Iris pigment epithelial cell (primary cell): ENCODE results near the gene KCNK4.

Experiments
- DNase-seq: peaks from one replicate; pipeline ENCODE4 v3.0.0-alpha.2; 2011; ENCODE audit warnings: low read depth

The KCNK4 gene

GRCh38 chr11:64253481-64253880 lies 37.6 kb upstream of the KCNK4 start:
- no peak for DNase-seq

- DNase-seq = no peak
These were observed 36.8 kb upstream of the KCNK4 start for GRCh38 chr11:64254326-64254725.

GRCh38 chr11:64255135-64256128 lies 35.7 kb upstream of the KCNK4 start:
- no peak for DNase-seq

DNA sequence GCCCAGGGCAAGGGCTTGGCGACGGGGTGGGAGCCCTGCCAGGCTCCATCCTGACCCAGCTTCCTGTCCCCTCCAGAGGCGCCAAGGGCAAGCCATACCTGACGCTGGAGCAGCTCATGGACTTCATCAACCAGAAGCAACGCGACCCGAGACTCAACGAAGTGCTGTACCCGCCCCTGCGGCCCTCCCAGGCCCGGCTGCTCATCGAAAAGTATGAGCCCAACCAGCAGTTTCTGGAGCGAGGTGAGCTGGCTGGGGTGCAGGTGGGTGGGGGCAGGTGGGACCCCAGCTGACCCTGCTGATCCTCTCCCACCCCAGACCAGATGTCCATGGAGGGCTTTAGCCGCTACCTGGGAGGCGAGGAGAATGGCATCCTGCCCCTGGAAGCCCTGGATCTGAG lies 34.8 kb upstream of the KCNK4 start:
- DNase-seq = no peak

GRCh38 chr11:64258356-64258755 lies 32.7 kb upstream of the KCNK4 start:
- DNase-seq = no peak

- no peak for DNase-seq
These were observed 32.1 kb upstream of the KCNK4 start for GRCh38 chr11:64258946-64259532.

DNA sequence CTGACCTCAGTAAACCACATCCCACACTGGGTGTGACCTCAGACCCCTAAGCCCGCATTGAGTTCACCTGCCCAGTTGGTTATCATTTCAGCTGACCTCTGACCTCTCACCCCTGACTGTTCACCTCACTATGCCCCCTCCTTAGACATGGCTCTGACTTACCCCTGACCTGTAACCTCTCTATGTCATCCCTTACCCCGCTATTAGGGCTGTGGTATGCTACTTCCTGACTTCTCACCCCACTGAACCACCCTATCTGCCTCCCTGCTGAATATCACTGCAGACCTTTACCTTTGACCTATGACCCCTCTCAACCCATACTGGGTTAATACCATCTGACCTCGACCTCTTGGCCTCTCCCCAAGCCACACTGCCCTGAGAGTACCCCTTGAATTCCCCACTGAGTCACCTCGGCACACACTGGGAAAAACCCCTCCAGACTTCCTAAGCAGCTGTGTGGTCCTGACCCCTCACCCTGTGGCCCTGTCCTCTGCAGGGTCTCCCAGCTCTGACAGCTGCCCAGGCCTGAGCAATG lies 31.5 kb upstream of the KCNK4 start:
- no peak for DNase-seq

DNA sequence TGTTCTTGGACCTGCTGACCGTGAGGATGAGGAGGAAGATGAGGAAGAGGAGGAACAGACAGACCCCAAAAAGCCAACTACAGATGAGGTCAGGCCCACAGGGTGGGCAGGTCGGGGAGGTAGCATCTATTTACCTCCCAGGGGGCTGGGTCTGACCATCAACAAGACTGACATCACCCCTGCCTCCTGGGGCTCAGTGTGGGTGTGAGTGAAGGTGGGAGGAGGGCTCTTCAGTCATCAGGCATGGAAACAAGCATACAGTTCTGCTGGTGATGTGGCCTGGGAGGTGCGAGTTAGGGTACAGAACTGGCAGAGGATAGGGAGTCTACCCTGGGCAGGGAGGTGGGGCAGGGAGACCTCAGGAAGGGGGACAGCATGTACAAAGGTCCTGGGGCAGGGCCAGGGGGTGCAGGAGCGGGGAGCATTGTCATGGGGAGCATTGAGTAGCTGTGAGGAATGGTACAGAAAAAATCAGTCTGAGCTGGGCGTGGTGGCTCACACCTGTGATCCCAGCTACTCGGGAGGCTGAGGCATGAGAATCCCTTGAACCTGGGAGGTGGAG lies 30.9 kb upstream of the KCNK4 start:
- no peak for DNase-seq

GRCh38 chr11:64261556-64262080 lies 29.5 kb upstream of the KCNK4 start:
- DNase-seq = no peak

DNA sequence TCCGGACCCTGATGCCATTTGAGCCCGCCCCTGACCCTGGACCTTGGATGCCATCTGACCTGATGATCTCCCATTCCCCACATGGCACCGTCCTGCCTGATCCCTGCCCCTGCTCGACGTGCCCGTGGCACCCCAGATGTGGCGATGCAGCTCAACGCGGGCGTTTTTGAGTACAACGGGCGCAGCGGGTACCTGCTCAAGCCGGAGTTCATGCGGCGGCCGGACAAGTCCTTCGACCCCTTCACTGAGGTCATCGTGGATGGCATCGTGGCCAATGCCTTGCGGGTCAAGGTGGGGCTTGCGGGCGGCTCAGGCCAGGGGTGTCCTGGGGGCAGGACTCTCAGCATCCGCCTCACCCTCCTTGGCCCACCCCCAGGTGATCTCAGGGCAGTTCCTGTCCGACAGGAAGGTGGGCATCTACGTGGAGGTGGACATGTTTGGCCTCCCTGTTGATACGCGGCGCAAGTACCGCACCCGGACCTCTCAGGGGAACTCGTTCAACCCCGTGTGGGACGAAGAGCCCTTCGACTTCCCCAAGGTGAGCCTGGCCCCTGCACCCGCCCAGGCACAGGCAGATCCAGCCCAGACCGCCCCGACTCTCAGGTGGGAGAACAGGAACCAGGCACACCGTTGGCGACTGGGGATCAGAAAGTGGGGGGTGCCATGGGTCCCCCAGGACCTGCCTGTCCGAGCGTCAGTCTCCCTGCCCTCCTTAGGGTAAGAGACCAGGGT lies 28.7 kb upstream of the KCNK4 start:
- no peak for DNase-seq

DNA sequence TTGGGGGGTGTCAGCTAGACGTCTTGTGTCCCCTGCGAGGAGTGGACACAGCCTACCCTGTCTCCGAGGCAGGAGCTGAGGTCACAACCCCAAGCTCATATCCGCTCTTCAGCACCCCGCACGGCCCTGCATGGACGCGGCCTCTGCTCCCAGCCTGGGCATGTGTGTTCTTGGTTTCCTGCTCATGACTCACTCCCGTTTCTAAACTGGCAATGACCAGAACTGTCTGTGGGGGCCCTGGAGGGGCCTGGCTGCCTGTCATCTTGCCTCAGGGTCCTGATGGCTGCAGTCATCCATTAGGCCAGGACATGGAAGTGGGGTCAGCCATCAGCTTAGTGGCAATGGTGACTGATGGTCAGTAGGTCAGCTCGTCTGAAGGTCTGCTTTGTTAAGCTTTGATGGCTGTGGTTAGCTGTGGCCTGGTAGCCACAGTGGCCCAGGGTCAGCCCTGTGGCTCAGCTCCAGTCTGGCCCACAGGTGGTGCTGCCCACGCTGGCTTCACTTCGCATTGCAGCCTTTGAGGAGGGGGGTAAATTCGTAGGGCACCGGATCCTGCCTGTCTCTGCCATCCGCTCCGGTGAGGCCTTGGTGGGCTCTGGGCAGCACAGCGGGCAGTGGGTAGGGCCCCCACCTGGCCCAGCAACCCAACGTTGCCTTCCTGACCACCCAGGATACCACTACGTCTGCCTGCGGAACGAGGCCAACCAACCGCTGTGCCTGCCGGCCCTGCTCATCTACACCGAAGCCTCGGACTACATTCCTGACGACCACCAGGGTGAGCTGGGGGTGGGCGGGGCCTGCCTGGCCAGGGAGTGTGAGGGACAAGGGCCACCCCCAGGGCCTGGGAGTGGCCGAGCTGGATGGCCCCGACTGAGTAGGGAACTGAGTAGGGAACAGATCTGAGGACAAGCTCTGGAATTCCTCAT lies 27.8 kb upstream of the KCNK4 start:
- peak; percentile 86 for DNase-seq

GRCh38 chr11:64263947-64264317 lies 27.2 kb upstream of the KCNK4 start:
- no peak for DNase-seq

- DNase-seq = no peak
These were observed 26.7 kb upstream of the KCNK4 start for GRCh38 chr11:64264371-64264852.

DNA sequence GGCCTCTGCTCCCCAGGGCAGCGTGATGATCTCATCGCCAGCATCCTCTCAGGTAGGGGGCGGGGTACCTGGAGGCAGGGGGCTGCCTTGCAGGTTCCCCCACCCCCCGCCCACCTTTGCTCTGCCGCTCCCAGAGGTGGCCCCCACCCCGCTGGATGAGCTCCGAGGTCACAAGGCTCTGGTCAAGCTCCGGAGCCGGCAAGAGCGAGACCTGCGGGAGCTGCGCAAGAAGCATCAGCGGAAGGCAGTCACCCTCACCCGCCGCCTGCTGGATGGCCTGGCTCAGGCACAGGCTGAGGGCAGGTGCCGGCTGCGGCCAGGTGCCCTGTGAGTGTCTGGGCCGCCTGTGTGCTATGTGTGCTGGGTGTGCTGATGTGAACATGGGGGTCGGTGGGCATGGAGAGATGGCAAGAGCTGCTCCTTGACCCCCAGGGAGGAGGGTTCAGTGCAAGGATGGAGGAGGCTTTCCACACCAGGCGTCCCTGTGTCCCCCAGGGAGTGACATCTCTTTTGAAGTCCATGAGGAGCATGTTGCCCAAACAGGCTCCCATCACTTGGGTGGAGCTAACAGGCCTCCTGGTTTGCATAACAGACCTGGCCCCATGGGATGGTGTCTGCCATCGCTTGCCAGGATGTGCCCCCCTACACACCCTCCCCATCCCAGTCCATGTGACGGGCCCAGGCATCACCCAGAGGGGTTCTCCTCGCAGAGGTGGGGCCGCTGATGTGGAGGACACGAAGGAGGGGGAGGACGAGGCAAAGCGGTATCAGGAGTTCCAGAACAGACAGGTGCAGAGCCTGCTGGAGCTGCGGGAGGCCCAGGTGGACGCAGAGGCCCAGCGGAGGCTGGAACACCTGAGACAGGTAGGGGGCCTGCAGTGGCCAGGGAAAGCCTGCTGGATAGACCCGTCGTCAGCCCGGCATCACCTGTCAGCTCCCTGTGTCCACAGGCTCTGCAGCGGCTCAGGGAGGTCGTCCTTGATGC lies 25.6 kb upstream of the KCNK4 start:
- DNase-seq = no peak

DNA sequence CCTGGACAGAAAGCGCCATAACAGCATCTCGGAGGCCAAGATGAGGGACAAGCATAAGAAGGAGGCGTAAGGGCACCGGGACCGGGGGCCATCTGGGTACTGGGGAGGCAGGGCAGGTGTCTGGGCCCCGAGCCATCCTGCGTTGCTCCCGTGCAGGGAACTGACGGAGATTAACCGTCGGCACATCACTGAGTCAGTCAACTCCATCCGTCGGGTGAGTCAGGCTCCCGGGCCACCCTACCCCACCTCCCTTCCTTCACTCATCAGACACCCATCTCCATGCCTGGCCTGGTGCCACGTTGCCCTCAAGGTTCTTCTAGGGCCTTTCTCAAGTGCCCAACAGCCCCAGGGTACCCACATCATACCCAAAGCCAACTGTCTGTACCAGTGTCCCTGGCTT lies 24.8 kb upstream of the KCNK4 start:
- peak; percentile 62 for DNase-seq

DNA sequence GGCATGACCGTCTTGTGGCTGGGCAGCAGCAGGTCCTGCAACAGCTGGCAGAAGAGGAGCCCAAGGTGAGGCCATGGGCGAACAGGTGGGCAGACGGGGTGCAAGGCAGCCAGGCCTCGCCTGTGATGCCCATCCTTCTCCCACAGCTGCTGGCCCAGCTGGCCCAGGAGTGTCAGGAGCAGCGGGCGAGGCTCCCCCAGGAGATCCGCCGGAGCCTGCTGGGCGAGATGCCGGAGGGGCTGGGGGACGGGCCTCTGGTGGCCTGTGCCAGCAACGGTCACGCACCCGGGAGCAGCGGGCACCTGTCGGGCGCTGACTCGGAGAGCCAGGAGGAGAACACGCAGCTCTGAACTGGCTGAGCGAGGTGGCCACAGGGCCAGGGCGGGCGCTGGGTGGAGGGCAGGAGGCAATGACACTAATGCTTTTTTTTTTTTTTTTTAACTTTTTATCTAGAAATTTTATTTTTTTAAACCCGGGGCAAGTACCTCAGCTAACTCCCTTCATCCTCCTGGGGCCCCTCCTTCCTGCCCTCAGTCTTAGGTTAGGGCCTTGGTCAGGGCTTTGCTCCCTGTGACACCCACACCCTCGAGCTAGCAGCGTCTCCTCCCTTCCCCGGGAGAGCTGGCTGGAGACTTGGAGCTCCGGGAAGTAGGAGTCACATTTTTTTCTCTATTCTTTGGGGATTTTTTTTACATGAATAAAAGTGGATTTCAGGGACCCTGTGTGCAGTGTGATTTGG lies 23.7 kb upstream of the KCNK4 start:
- DNase-seq = no peak

- peak; percentile 43 for DNase-seq
These were observed 22.8 kb upstream of the KCNK4 start for GRCh38 chr11:64268025-64268892.
